Measurements from ENCODE around the gene LPIN1. TPM values are rescaled to one million over a fixed set of nuclear protein-coding genes. Genes with fewer than 3 reads are reported as not detected.

Gene LPIN1
- total RNA-seq, 3 donors from 2014 or later: 29.7 to 38.4 (median 30.4) TPM

GRCh38 chr2:11876889-11877288 is 130.5 kb downstream of the LPIN1 start:
- intact Hi-C loops (cut with DNase I, micrococcal nuclease): no loop called here
- DNase-seq (no peak), ATAC-seq (no peak)
- no peak for TF ChIP-seq CTCF (IDR thresholded peaks at IDR 0.05)
- Histone ChIP-seq H3K36me3 (ENCODE audit: low read depth) (no peaks in the 10 kb centered on the region), H3K4me3 (no peak overlapping the region), H3K4me1 (ENCODE audit: low read depth) (no peaks in the 10 kb centered on the region), H3K9me3 (no peaks in the 10 kb centered on the region)

Small RNA genes lying within 50 kb of the gene (microRNA-seq; reads per million reads assigned to microRNA genes)
- gene MIR4262 (not detected), gene MIR548S (not detected)

Other genes with a start within 250 kb of the LPIN1 start
- gene GREB1, start 212.6 kb upstream of the LPIN1 start, total RNA-seq: 1 to 10 TPM; 1.4 to 2.5 (median 1.6) TPM
- not detected for gene NTSR2, start 76.4 kb upstream of the LPIN1 start, total RNA-seq

Data from mucosa of descending colon (tissue), 3 donors.